Stimulated activated effector memory CD8-positive, alpha-beta T cell treated with anti-CD3 and anti-CD28 coated beads, Interleukin-12 subunit alpha, Interleukin-12 subunit beta, amount 100 ng/mL, for 72 hours (primary cell): ENCODE results near the gene SUOX.

Experiments used
- ATAC-seq: fragments of 150-1000 bp; cut with Tn5 transposase; 2 replicates; pipeline ENCODE4 v1.10.0; 2021
- DNase-seq, 2 donors: peaks; one replicate each; pipeline ENCODE4 v3.0.0; 2021 to 2022; ENCODE audit warnings: low spot score in 2 of 2
- H3K27ac Mint-ChIP-seq: one replicate; pipeline ENCODE4 v1.8.0; 2022; ENCODE audit warnings: mild to moderate bottlenecking, mixed read lengths
- H3K36me3 Mint-ChIP-seq: one replicate; pipeline ENCODE4 v1.8.0; 2022; ENCODE audit warnings: mild to moderate bottlenecking, mixed read lengths
- H3K4me1 Mint-ChIP-seq: one replicate; pipeline ENCODE4 v1.8.0; 2022; ENCODE audit warnings: mixed read lengths
- H3K4me3 Mint-ChIP-seq: one replicate; pipeline ENCODE4 v1.8.0; 2022; ENCODE audit warnings: mild to moderate bottlenecking, mixed read lengths
- H3K9me3 Mint-ChIP-seq: one replicate; pipeline ENCODE4 v1.8.0; 2022; ENCODE audit warnings: mixed read lengths

SUOX gene

DNA sequence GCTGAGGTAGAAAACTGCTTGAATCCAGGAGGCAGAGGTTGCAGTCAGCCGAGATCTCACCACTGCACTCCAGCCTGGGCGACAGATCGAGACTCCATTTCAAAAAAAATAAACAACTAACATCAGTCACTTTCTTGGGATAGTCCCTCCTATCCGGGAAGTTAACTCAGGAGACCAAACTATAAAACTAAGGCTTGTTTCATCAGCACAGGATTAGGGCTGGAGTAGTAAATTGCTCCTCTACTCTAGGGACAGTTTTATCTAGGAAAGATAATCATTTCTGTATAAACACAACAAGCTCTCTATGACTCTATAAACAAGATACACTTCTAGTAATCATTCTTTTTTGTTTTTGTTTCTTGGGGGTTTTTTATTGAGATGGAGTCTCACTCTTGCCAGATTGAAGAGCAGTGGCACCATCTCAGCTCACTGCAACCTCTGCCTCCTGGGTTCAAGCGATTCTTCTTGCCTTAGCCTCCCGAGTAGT is 56.4 kb downstream of the SUOX start:
- H3K4me3 Mint-ChIP-seq, result no peak overlapping the region
- H3K36me3 Mint-ChIP-seq, result no peaks in the 10 kb centered on the region
- ATAC-seq (no peak), DNase-seq (no peak)
- peaks cover 7% of the 10 kb centered on the region for H3K4me1 Mint-ChIP-seq
- no peak overlapping the region for H3K27ac Mint-ChIP-seq
- no peaks in the 10 kb centered on the region for H3K9me3 Mint-ChIP-seq
